Inferior parietal cortex (tissue), 1 donor: ENCODE measurements around the gene PKHD1.
A peak's percentile ranks its signal among the peaks of the same experiment; 100 is the strongest.
"Not testable (repeated sequence)": the region's sequence is repeated elsewhere in the genome, so short reads cannot be mapped to it uniquely, and the experiment has no call there.

Experiments
- DNase-seq: peaks from one replicate; pipeline ENCODE4 v3.0.0-alpha.2; 2016; ENCODE audit errors: extremely low spot score

The PKHD1 gene

DNA sequence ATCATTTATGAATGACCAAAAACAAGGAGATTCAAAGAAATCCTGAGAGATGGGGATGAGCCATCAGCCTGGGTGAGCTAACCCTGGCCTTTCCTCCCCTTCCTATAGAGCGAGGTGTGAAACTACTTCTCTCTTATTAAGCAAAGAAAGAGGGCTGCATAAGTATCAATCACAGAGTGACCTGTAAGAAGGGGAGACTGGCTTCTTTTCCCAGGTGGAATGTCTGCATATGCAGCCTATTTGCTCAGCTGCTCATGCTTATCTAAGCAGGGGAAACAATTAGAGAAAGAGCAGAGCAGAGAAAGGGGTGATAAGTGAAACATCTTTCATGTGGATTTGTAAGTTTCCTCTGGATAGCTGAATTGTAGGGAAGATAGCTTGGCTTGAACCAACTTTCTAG is 160.0 kb downstream of the PKHD1 start:
- DNase-seq = no peak

GRCh38 chr6:51926125-51926524 is 161.3 kb downstream of the PKHD1 start:
- no peak for DNase-seq

GRCh38 chr6:51922479-51922878 is 164.9 kb downstream of the PKHD1 start:
- not testable (repeated sequence) for DNase-seq

DNA sequence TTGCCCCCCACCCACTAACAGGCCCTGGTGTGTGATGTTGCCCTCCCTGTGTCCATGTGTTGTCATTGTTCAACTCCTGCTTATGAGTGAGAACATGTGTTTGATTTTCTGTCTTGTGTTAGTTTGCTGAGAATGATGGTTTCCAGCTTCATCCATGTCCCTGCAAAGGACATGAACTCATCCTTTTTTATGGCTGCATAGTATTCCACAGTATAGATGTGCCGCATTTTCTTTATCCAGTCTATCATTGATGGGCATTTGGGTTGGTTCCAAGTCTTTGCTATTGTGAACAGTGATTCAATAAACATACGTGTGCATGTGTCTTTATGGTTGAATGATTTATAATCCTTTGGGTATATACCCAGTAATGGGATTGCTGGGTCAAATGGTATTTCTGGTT is 169.1 kb downstream of the PKHD1 start:
- DNase-seq = not testable (repeated sequence)

- no peak for DNase-seq
Measured at GRCh38 chr6:51915098-51915497, 172.3 kb downstream of the PKHD1 start.

GRCh38 chr6:51913265-51913664 is 174.1 kb downstream of the PKHD1 start:
- no peak for DNase-seq

DNA sequence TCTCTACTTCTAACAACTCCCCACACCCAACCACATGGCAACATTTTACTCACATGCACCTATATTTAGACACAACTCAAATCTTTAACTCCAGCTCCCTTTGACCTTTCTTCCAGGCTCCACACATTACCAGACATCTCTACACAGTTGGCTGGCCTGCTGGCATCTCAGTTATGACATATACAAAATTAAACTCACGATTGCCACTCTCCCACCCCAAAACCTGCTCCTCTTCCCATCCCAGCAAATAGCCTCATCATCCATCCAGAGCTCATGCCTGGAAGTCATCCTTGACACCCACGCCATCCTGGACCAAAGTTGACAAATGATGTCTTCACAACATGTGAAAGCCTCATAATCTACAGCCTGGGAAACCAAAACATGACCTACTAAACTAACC is 176.6 kb downstream of the PKHD1 start:
- no peak for DNase-seq

- DNase-seq = no peak
Measured at GRCh38 chr6:51908243-51908642, 179.2 kb downstream of the PKHD1 start.

DNA sequence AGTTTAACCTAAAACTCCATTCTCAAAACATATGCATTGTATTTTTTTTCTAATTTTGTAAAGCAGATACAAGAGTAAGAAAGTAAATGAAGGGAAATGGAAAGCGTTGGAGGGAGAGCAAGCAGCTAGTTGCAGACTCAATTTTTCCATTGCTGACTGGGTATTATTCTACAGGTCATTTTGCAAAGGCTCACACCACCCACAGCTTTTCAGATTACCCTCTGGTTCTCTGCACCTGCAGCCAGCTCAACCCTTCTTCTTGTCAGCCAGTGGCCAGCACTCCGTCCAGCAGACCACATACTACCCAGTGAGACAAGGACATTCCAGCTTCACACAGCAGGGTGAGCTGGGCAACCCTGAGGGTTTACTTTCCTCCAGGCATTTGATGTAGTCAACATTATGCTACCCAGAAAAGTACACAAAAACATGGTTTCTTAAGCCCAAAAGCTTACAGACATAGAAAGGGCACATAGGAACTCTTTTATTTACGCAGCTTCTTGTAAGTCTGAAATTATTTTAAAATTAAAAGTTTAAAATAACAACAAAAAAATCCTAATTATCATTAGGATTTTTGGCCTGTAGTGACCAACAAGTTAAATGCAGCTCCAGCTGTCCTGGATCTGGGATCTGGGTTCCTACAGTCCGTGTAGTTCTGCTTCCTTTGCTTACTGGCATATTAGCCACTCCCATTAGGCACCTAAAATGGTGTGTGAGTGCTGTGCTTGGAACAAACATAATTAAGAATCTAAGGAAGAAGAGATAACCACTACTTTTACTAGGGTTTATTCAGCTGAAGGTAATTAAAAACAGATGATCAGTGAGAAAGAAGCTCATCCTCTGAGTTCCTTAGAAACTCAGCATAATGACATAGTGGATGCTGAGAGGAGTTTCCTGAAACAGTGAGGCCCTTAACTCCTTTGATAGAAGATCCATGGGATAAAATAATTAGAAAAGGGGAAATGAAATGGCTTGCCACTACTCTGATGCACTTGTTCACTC is 185.3 kb downstream of the PKHD1 start:
- no peak for DNase-seq

DNA sequence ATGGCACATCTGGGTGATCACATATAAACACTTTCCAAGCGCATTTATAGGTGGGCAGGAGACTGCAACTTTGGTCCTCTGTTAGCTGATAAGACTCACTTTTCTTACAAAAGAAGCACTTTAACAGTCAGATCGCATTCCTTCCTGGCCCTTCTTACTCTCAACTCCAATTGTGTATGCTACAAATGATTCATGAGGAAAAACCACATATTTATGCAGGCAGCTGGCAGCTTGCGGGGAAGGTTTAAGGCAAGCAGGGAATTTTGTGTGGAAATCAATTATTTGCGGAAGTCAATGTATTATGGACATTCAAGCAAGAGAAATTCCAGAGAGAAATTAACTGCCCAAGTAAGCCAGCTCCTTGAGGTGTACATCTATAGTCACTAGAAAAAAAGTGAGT is 194.0 kb downstream of the PKHD1 start:
- DNase-seq = no peak

GRCh38 chr6:51892750-51893149 is 194.7 kb downstream of the PKHD1 start:
- DNase-seq = no peak

DNA sequence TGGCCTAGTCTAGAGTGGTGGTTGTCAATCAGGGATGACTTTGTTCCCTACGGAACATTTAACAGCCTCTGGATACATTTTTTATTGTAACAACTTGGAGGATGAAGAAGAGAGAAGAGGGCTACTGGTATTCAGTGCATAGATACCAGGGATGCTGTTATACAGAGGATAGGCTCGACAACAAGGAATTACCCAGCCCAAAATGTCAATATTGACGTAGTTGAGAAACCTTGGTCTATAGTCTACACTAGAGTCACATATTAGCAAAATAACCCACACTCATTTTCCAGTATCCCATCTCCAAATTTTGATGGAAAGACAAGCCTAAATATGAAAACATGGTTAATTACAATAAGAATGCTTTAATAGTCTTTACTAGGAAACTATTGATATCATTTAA is 195.1 kb downstream of the PKHD1 start:
- no peak for DNase-seq

DNA sequence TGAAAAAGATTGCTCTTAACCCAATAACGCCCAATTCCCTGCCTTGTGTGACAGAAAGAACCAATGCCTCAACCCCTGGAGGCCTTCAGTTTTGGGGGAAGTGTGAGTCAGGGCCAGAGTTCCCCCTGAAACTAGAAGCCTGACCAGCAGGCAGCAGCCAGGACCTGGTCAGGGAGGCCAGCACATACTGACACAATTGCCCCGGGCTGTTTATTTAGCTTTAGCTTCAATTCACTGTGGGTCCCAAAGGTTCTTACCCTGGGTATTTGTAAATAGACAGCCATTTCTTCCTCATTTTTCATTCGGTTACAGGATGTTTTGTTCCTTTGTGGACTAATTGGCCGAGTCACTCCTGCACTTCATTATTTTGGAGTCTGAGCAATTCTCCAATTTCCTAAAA is 195.6 kb downstream of the PKHD1 start:
- no peak for DNase-seq

GRCh38 chr6:51887859-51888258 is 199.6 kb downstream of the PKHD1 start:
- DNase-seq = no peak

GRCh38 chr6:51885957-51886356 is 201.5 kb downstream of the PKHD1 start:
- no peak for DNase-seq

- DNase-seq = no peak
Measured at GRCh38 chr6:51868591-51869355, 218.6 kb downstream of the PKHD1 start.

DNA sequence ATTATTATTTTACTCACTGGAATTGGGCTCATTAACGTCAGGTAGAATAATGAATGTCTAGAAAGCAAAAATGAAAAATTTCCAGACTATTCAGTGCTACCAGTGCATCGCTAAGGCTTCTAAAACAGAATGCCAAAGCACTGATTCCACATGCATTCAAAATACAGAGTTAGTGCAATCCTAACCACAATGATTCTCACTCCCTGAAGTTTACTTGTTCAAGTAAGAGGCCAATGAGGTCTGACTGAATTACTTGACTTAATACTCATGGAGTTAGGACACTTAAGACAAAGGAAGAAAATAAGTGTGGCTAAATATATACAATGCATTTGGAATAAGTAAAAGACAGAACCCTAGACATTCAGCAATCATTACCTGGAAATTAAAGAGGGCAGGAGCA is 220.5 kb downstream of the PKHD1 start:
- DNase-seq = no peak

GRCh38 chr6:51865996-51866395 is 221.4 kb downstream of the PKHD1 start:
- no peak for DNase-seq

DNA sequence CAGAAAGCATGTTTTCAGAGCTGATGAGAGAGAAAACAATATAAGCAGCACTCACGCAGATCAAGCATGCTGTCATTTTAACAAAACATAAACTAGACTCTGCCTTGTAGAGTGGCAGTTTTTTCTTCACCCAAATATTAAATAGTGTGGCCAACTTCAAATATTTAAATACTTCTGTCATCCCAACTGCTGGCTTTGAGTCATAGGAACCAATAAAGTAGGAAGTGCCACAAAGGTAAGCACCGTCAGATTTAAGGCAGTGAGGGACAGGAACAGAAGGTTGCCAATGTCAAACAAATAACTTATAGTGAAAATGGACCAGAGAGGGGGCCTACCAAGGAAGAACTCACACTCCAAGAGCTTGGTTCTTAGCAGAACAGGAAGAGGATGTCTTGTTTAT is 222.2 kb downstream of the PKHD1 start:
- no peak for DNase-seq

DNA sequence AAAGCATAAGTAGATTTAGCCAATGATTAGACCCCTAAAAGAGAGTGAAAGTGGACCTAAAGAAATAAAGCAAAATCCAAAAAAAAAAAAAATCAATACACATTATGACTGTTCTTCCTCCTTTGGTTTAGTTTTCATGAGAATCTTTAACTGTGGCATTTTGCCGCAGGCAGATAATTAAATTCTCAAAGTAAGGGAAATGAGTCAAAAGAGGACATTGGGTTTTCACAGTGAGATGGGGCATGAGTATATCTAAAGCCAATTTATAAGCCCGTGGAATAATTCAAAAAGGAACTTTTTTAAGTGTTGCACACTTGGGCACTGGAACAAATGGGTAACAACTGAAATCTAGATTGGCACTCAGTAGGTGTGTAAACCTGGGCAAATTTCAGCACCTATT is 230.3 kb downstream of the PKHD1 start:
- no peak for DNase-seq

- no peak for DNase-seq
Measured at GRCh38 chr6:51856508-51856907, 230.9 kb downstream of the PKHD1 start.

DNA sequence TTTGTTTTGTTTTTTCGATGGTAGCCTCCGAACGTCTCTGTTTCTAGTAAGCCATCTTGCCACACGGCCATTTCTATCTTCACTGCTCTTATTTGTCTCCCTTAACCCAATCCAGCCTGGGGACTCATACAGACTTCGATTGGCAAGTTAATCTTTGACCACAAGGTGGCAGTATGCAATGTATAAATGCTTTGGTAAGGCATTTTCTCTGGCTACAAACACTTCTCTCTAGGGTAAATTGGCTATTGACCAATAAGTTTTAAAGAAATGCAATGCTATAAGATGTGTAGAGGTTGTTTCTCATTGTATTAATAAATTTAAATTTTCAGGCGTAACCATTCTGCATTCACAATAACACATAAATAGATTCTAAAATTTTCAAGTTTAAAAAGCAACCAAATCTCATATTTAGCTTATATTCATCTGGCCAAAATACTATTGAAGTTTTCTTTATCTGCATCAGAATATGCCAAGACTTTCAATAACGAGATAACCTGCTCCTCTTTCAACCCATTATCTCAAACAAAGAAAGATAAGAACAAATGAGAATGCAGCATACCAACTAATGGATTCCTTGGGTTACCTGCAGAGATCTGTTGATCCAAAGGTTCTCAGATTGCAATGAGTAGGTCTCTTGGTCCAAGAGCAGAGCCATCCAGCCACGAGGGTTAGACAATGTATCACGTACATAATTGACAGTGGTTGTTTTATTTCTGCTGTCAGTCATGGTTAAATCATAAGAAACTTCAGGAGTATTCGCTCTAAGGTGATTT is 231.9 kb downstream of the PKHD1 start:
- DNase-seq = peak; percentile 65
